ENCODE results near the gene TIMMDC1. TPM values are rescaled to one million over a fixed set of nuclear protein-coding genes. Genes with fewer than 3 reads are reported as not detected.

The TIMMDC1 gene
- total and polyA plus RNA-seq, 10 of the 15 experiments (the other 5 are each of a cell fraction or from before 2014, with no cell fraction given) = 55.9 to 146 (median 72.1) TPM

DNA sequence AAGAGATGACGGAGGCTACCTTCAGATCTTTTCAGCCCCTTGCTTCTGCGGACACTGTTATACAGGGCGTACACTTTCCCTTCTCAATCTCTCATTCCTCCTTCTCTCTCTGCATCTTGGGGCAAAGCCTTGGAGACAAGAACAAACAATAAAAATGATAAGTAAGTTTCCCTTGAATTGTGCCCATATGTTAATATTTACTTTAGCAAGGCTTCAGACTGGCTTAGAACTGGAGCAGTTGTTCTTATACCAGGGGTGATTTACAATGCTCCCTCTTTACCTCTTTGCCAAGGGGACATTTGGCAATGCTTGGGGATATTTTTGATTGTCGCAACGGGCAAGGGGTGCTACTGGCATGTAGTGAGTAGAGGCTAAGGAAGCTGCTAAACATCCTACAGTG lies 29.4 kb downstream of the TIMMDC1 start:
- intact Hi-C loops (cut with micrococcal nuclease; ENCODE audit: unreplicated experiment) = no loop called here
- H3K9ac ChIP-seq (ENCODE audit: control insufficient read depth, insufficient read depth, low read length) = no peak overlapping the region
- BruUV-seq (replicated peaks) = no TSS peak
- 96% methylated on average over 5 of the region's 5 CpGs for WGBS (ENCODE audit: insufficient coverage, insufficient replicate concordance, low lambda C conversion rate, missing lambda C conversion rate)
- H3K27me3 ChIP-seq (replicated peaks in 1 of 2; ENCODE audit: control insufficient read depth in 2 of 2, insufficient read depth in 2 of 2, low read length in 1 of 2) = no peaks in the 10 kb centered on the region
- TF ChIP-seq RELA (IDR thresholded peaks at IDR 0.05; ENCODE audit: borderline replicate concordance, partially characterized antibody) (no peak), IRF4 (IDR thresholded peaks at IDR 0.05; ENCODE audit: low read depth, low read length) (no peak), PAX8 (IDR thresholded peaks at IDR 0.05) (no peak), GABPA (IDR thresholded peaks at IDR 0.05; ENCODE audit: low read depth) (no peak), SPI1 (IDR thresholded peaks at IDR 0.05; ENCODE audit: borderline replicate concordance, insufficient read depth, low read depth, low read length) (no peak), SMAD1 (IDR thresholded peaks at IDR 0.05; ENCODE audit: low read depth, partially characterized antibody) (no peak), ASH2L (IDR thresholded peaks at IDR 0.05; ENCODE audit: borderline replicate concordance, low read depth) (no peak), EZH2 (IDR thresholded peaks at IDR 0.05; ENCODE audit: borderline replicate concordance, control insufficient read depth, low read depth, low read length) (no peak), CREB1 (IDR thresholded peaks at IDR 0.05; ENCODE audit: low read depth) (no peak)
- TF ChIP-seq, protein P1, sequence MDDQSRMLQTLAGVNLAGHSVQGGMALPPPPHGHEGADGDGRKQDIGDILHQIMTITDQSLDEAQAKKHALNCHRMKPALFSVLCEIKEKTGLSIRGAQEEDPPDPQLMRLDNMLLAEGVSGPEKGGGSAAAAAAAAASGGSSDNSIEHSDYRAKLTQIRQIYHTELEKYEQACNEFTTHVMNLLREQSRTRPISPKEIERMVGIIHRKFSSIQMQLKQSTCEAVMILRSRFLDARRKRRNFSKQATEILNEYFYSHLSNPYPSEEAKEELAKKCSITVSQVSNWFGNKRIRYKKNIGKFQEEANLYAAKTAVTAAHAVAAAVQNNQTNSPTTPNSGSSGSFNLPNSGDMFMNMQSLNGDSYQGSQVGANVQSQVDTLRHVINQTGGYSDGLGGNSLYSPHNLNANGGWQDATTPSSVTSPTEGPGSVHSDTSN (IDR thresholded peaks at IDR 0.05; ENCODE audit: insufficient replicate concordance, low read depth, low read length) = no peak
- TF ChIP-seq, protein P2, sequence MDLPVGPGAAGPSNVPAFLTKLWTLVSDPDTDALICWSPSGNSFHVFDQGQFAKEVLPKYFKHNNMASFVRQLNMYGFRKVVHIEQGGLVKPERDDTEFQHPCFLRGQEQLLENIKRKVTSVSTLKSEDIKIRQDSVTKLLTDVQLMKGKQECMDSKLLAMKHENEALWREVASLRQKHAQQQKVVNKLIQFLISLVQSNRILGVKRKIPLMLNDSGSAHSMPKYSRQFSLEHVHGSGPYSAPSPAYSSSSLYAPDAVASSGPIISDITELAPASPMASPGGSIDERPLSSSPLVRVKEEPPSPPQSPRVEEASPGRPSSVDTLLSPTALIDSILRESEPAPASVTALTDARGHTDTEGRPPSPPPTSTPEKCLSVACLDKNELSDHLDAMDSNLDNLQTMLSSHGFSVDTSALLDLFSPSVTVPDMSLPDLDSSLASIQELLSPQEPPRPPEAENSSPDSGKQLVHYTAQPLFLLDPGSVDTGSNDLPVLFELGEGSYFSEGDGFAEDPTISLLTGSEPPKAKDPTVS (IDR thresholded peaks at IDR 0.05; ENCODE audit: low read depth, low read length) = no peak
- TF ChIP-seq, protein P3, sequence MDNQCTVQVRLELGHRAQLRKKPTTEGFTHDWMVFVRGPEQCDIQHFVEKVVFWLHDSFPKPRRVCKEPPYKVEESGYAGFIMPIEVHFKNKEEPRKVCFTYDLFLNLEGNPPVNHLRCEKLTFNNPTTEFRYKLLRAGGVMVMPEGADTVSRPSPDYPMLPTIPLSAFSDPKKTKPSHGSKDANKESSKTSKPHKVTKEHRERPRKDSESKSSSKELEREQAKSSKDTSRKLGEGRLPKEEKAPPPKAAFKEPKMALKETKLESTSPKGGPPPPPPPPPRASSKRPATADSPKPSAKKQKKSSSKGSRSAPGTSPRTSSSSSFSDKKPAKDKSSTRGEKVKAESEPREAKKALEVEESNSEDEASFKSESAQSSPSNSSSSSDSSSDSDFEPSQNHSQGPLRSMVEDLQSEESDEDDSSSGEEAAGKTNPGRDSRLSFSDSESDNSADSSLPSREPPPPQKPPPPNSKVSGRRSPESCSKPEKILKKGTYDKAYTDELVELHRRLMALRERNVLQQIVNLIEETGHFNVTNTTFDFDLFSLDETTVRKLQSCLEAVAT (IDR thresholded peaks at IDR 0.05) = no peak
- TF ChIP-seq, protein P4, sequence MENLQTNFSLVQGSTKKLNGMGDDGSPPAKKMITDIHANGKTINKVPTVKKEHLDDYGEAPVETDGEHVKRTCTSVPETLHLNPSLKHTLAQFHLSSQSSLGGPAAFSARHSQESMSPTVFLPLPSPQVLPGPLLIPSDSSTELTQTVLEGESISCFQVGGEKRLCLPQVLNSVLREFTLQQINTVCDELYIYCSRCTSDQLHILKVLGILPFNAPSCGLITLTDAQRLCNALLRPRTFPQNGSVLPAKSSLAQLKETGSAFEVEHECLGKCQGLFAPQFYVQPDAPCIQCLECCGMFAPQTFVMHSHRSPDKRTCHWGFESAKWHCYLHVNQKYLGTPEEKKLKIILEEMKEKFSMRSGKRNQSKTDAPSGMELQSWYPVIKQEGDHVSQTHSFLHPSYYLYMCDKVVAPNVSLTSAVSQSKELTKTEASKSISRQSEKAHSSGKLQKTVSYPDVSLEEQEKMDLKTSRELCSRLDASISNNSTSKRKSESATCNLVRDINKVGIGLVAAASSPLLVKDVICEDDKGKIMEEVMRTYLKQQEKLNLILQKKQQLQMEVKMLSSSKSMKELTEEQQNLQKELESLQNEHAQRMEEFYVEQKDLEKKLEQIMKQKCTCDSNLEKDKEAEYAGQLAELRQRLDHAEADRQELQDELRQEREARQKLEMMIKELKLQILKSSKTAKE (IDR thresholded peaks at IDR 0.05; ENCODE audit: low read depth, poor library complexity, severe bottlenecking) = no peak
- TF ChIP-seq, protein P5, sequence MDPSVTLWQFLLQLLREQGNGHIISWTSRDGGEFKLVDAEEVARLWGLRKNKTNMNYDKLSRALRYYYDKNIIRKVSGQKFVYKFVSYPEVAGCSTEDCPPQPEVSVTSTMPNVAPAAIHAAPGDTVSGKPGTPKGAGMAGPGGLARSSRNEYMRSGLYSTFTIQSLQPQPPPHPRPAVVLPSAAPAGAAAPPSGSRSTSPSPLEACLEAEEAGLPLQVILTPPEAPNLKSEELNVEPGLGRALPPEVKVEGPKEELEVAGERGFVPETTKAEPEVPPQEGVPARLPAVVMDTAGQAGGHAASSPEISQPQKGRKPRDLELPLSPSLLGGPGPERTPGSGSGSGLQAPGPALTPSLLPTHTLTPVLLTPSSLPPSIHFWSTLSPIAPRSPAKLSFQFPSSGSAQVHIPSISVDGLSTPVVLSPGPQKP (IDR thresholded peaks at IDR 0.05; ENCODE audit: low read depth, low read length) = no peak
- DNase-seq (ENCODE audit: low read depth, low spot score) (no peak), ATAC-seq (no peak), FAIRE-seq (no peak)
- no peak overlapping the region for H3K4me2 ChIP-seq (ENCODE audit: control insufficient read depth, insufficient read depth)
- no peak overlapping the region for H3K27ac ChIP-seq (ENCODE audit: control insufficient read depth, insufficient read depth)
- H3K4me1 ChIP-seq (ENCODE audit: control insufficient read depth, insufficient read depth, low read length) = no peaks in the 10 kb centered on the region
- no peak overlapping the region for H2AFZ ChIP-seq (ENCODE audit: control insufficient read depth, low read depth, low read length)
- ChIA-PET SMC1A (ENCODE audit: uncharacterized antibody, unreplicated experiment) (no interaction called here), RAD21 (ENCODE audit: unreplicated experiment) (no interaction called here), CTCF (interaction anchor here (0.6 to 1.1 kb wide), 3 partner anchors 9 to 72 kb away, joined by 3 read pairs; no protein-coding TSS in a partner anchor), POLR2A (interaction anchor here (1.5 kb wide), 1 partner anchor 23 kb away, joined by 3 read pairs; no protein-coding TSS in a partner anchor)
- in situ Hi-C loops (cut with MboI) = no loop called here
- H3K79me2 ChIP-seq (ENCODE audit: control insufficient read depth, insufficient read depth, low read length) = peaks cover 3% of the 10 kb centered on the region; the same call in 1 of the 2 replicates
- H3K4me3 ChIP-seq = no peak overlapping the region
- peaks cover 6 to 61% of the 10 kb centered on the region in 2 experiments for H3K36me3 ChIP-seq (ENCODE audit: control insufficient read depth in 2 of 2, insufficient read depth in 2 of 2, low read length in 1 of 2)
- no peaks in the 10 kb centered on the region for H3K9me3 ChIP-seq (replicated peaks; ENCODE audit: control insufficient read depth, insufficient read depth, low read length)
- H4K20me1 ChIP-seq (ENCODE audit: control insufficient read depth, insufficient read depth) = no peaks in the 10 kb centered on the region

Data from GM12878 (cell line).